H9 (cell line): ENCODE measurements around the gene NCOA1. TPM values are rescaled to one million over a fixed set of nuclear protein-coding genes. Genes with fewer than 3 reads are reported as not detected.
A peak's percentile ranks its signal among the peaks of the same experiment; 100 is the strongest.

ENCODE experiments used
- DNase-seq: peaks from one replicate; pipeline ENCODE4 v3.0.0-alpha.2; 2017
- H2AFZ ChIP-seq: one replicate; pipeline ENCODE4 v1.6.1; 2013; ENCODE audit warnings: mild to moderate bottlenecking, low read length, control low read depth, moderate library complexity
- H2AK5ac ChIP-seq: 2 replicates; pipeline ENCODE4 v1.6.1; 2013; ENCODE audit warnings: low read length, control low read depth, mixed read lengths; ENCODE audit not compliant: insufficient read length
- H2BK120ac ChIP-seq: one replicate; pipeline ENCODE4 v1.6.1; 2013; ENCODE audit warnings: low read depth, mild to moderate bottlenecking, low read length, control low read depth, inconsistent platforms; ENCODE audit not compliant: poor library complexity, severe bottlenecking
- H2BK12ac ChIP-seq: 2 replicates; pipeline ENCODE4 v1.6.1; 2013; ENCODE audit warnings: low read length, control low read depth, mixed read lengths, low read depth; ENCODE audit not compliant: insufficient read length
- H2BK15ac ChIP-seq: 2 replicates; pipeline ENCODE4 v1.6.1; 2013; ENCODE audit warnings: low read depth, low read length, control low read depth
- H2BK20ac ChIP-seq: one replicate; pipeline ENCODE4 v1.6.1; 2013; ENCODE audit warnings: low read depth, mild to moderate bottlenecking, low read length, control low read depth, inconsistent platforms; ENCODE audit not compliant: poor library complexity, severe bottlenecking
- H2BK5ac ChIP-seq: 2 replicates; pipeline ENCODE4 v1.6.1; 2013; ENCODE audit warnings: low read length, control low read depth, mixed read lengths; ENCODE audit not compliant: insufficient read length
- H3K14ac ChIP-seq: 2 replicates; pipeline ENCODE4 v1.6.1; 2013; ENCODE audit warnings: low read length, control low read depth; ENCODE audit not compliant: insufficient read depth
- H3K18ac ChIP-seq: 2 replicates; pipeline ENCODE4 v1.6.1; 2013; ENCODE audit warnings: low read depth, mild to moderate bottlenecking, mixed read lengths, low read length, control low read depth; ENCODE audit not compliant: insufficient read length
- H3K23ac ChIP-seq: 2 replicates; pipeline ENCODE4 v1.6.1; 2013; ENCODE audit warnings: low read length, control low read depth, mixed read lengths, low read depth; ENCODE audit not compliant: insufficient read length
- H3K23me2 ChIP-seq: 2 replicates; pipeline ENCODE4 v1.6.1; 2013; ENCODE audit warnings: low read depth, mild to moderate bottlenecking, mixed read lengths, low read length, control low read depth; ENCODE audit not compliant: insufficient read length, poor library complexity, severe bottlenecking
- H3K27ac ChIP-seq: 2 replicates; pipeline ENCODE4 v1.5.1; 2013; ENCODE audit warnings: low read length, control low read depth, mixed read lengths, low read depth; ENCODE audit not compliant: insufficient read length
- H3K27me3 ChIP-seq: 2 replicates; pipeline ENCODE4 v1.6.1; 2013; ENCODE audit warnings: low read length, control low read depth, inconsistent platforms; ENCODE audit not compliant: insufficient read depth
- H3K4ac ChIP-seq: 2 replicates; pipeline ENCODE4 v1.6.1; 2013; ENCODE audit warnings: low read depth, mild to moderate bottlenecking, control low read depth, inconsistent platforms, low read length, moderate library complexity
- H3K4me1 ChIP-seq: 2 replicates; pipeline ENCODE4 v1.6.1; 2013; ENCODE audit warnings: low read length, control low read depth, inconsistent platforms; ENCODE audit not compliant: insufficient read depth
- H3K4me2 ChIP-seq: 2 replicates; pipeline ENCODE4 v1.6.1; 2013; ENCODE audit warnings: low read length, control low read depth, mixed read lengths; ENCODE audit not compliant: insufficient read length, insufficient read depth
- H3K56ac ChIP-seq: 2 replicates; pipeline ENCODE4 v1.6.1; 2013; ENCODE audit warnings: low read depth, mild to moderate bottlenecking, mixed read lengths, low read length, control low read depth; ENCODE audit not compliant: insufficient read length
- H3K79me1 ChIP-seq: 2 replicates; pipeline ENCODE4 v1.6.1; 2013; ENCODE audit warnings: low read depth, mild to moderate bottlenecking, moderate library complexity, low read length, control low read depth, inconsistent platforms; ENCODE audit not compliant: insufficient read depth, poor library complexity, severe bottlenecking
- H3K79me2 ChIP-seq: 2 replicates; pipeline ENCODE4 v1.6.1; 2013; ENCODE audit warnings: low read length, control low read depth, inconsistent platforms; ENCODE audit not compliant: insufficient read depth
- H3K9ac ChIP-seq: 2 replicates; pipeline ENCODE4 v1.6.1; 2013; ENCODE audit warnings: low read length, control low read depth, mixed read lengths; ENCODE audit not compliant: insufficient read length; ENCODE audit errors: extremely low read depth
- H3K9me3 ChIP-seq: one replicate; pipeline ENCODE4 v1.6.1; 2013; ENCODE audit warnings: low read depth, low read length, inconsistent platforms; ENCODE audit not compliant: control insufficient read depth
- H3T11ph ChIP-seq: one replicate; pipeline ENCODE4 v1.6.1; 2013; ENCODE audit warnings: mild to moderate bottlenecking, low read length, control low read depth, inconsistent platforms
- H4K20me1 ChIP-seq: one replicate; pipeline ENCODE4 v1.6.1; 2013; ENCODE audit not compliant: control insufficient read depth, insufficient read length, insufficient read depth
- H4K5ac ChIP-seq: 2 replicates; pipeline ENCODE4 v1.6.1; 2013; ENCODE audit warnings: low read depth, mild to moderate bottlenecking, mixed read lengths, low read length, control low read depth; ENCODE audit not compliant: insufficient read length
- H4K8ac ChIP-seq: replicated peaks from 2 replicates; pipeline ENCODE4 v1.6.1; 2013; ENCODE audit warnings: low read length, control low read depth, mixed read lengths, low read depth; ENCODE audit not compliant: insufficient read length
- H4K91ac ChIP-seq: 2 replicates; pipeline ENCODE4 v1.6.1; 2013; ENCODE audit warnings: low read depth, mild to moderate bottlenecking, moderate library complexity, mixed read lengths, low read length, control low read depth; ENCODE audit not compliant: insufficient read length
- H3K27ac Mint-ChIP-seq, 3 experiments: 2 replicates in 2 of 3; 3 replicates in 1 of 3; pipeline ENCODE4 v1.8.0; 2020 to 2021; ENCODE audit warnings: mixed read lengths in 3 of 3, mild to moderate bottlenecking in 1 of 3, moderate library complexity in 1 of 3
- H3K27me3 Mint-ChIP-seq: 2 replicates; pipeline ENCODE4 v1.8.0; 2021; ENCODE audit warnings: low read depth, mild to moderate bottlenecking, moderate library complexity, mixed read lengths
- H3K36me3 Mint-ChIP-seq, 3 experiments: 2 replicates in 2 of 3; 3 replicates in 1 of 3; pipeline ENCODE4 v1.8.0; 2020 to 2021; ENCODE audit warnings: low read depth in 3 of 3, mixed read lengths in 3 of 3; ENCODE audit not compliant: insufficient read depth in 1 of 3
- H3K4me1 Mint-ChIP-seq, 2 experiments: 2 replicates each; pipeline ENCODE4 v1.8.0; 2020; ENCODE audit warnings: mixed read lengths in 2 of 2
- H3K4me3 Mint-ChIP-seq, 2 experiments: 2 replicates in 1 of 2; 3 replicates in 1 of 2; pipeline ENCODE4 v1.8.0; 2020 to 2021; ENCODE audit warnings: mild to moderate bottlenecking in 2 of 2, mixed read lengths in 2 of 2, moderate library complexity in 1 of 2
- H3K9me3 Mint-ChIP-seq, 2 experiments: 2 replicates in 1 of 2; 3 replicates in 1 of 2; pipeline ENCODE4 v1.8.0; 2020; ENCODE audit warnings: mild to moderate bottlenecking in 2 of 2, mixed read lengths in 2 of 2, moderate library complexity in 1 of 2
- CTCF ChIP-seq: fragments of 200-600 bp; sonication (generic); conservative IDR thresholded peaks from 3 replicates; pipeline ENCODE4 v1.8.0; 2021; ENCODE audit warnings: antibody characterized with exemption, mild to moderate bottlenecking
- WGBS: extraction: QIAGEN DNeasy Blood & Tissue Kit; methylation state at CpG from one replicate; pipeline ENCODE4 v1.1.7; 2013; ENCODE audit warnings: missing lambda C conversion rate, low lambda C conversion rate, mixed read lengths; ENCODE audit not compliant: insufficient read length; ENCODE audit errors: extremely low coverage; 5-methylcytosine and 5-hydroxymethylcytosine counted together
- total RNA-seq: library from RNA; stranded (reverse); gene quantifications from 2 replicates; pipeline ENCODE4 v1.2.1, GENCODE V29; 2021

Gene NCOA1
- total RNA-seq, 1 experiment from 2014 or later = 14.8 TPM

DNA sequence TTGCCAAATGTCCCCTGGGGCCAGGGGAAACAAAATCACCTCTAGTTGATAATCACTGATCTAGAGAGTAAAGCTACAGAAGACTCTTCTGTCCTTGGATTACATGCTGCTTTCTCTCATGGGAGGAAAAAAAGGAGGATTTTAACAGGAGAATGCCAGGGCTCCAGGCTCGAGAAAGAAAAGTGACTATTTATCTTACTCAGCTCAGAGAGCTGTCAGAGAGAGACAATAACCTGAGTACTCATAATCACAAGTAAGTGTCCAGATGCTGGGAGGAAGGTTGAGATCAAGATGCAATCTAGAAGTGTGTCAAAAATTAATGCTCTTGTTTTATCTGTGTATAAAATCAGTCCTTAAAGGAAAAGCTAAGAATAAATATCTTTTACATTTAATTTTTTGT, 168.8 kb downstream of the NCOA1 start:
- no peak for TF ChIP-seq CTCF
- H3T11ph ChIP-seq = no peak overlapping the region
- no peak overlapping the region for H3K9ac ChIP-seq
- no peak overlapping the region for H2AK5ac ChIP-seq
- H3K79me2 ChIP-seq = no peaks in the 10 kb centered on the region
- no peak for DNase-seq
- no peak overlapping the region for H3K23ac ChIP-seq
- H2AFZ ChIP-seq = no peak overlapping the region
- no peak overlapping the region for H4K8ac ChIP-seq
- H4K91ac ChIP-seq = no peak overlapping the region
- WGBS = no CpG with 5 or more reads among the region's 1 CpG
- H4K5ac ChIP-seq = no peak overlapping the region
- no peaks in the 10 kb centered on the region for H3K79me1 ChIP-seq
- no peaks in the 10 kb centered on the region; a peak in 1 of 5 replicates for H3K9me3 Mint-ChIP-seq
- peak overlapping the region in 1 of 3 experiments; percentile 87; a peak in 2 of 7 replicates for H3K27ac Mint-ChIP-seq
- no peak overlapping the region for H3K4me3 Mint-ChIP-seq
- H3K14ac ChIP-seq = no peak overlapping the region
- H3K27me3 ChIP-seq = no peaks in the 10 kb centered on the region
- H4K20me1 ChIP-seq = no peaks in the 10 kb centered on the region
- H3K4me1 Mint-ChIP-seq = peaks cover 4 to 6% of the 10 kb centered on the region in 2 experiments
- H2BK120ac ChIP-seq = no peak overlapping the region
- H3K18ac ChIP-seq = no peak overlapping the region
- H3K23me2 ChIP-seq = no peaks in the 10 kb centered on the region
- H3K4me1 ChIP-seq = no peaks in the 10 kb centered on the region
- H2BK15ac ChIP-seq = no peak overlapping the region
- H3K36me3 Mint-ChIP-seq = no peaks in the 10 kb centered on the region
- no peak overlapping the region for H2BK5ac ChIP-seq
- no peak overlapping the region for H3K56ac ChIP-seq
- no peak overlapping the region for H2BK20ac ChIP-seq
- H3K4me2 ChIP-seq = no peak overlapping the region
- no peaks in the 10 kb centered on the region for H3K27me3 Mint-ChIP-seq
- no peak overlapping the region for H3K4ac ChIP-seq
- no peaks in the 10 kb centered on the region for H3K9me3 ChIP-seq
- H2BK12ac ChIP-seq = no peak overlapping the region
- no peak overlapping the region for H3K27ac ChIP-seq
